ENCODE measurements around the gene IL17RC.
A peak's percentile ranks its signal among the peaks of the same experiment; 100 is the strongest.
"Not testable (repeated sequence)": the region's sequence is repeated elsewhere in the genome, so short reads cannot be mapped to it uniquely, and the experiment has no call there.

IL17RC gene

GRCh38 chr3:9930804-9931418 lies 14.0 kb downstream of the IL17RC start:
- H3K9me3 ChIP-seq (ENCODE audit: control insufficient read depth, low read length): no peaks in the 10 kb centered on the region
- no peak overlapping the region for H3K9ac ChIP-seq (ENCODE audit: low read length)
- H3K4me3 ChIP-seq (ENCODE audit: low read length): no peak overlapping the region
- no peaks in the 10 kb centered on the region for H3K36me3 ChIP-seq (ENCODE audit: control insufficient read depth, insufficient read depth, low read length)
- no peaks in the 10 kb centered on the region for H3K27me3 ChIP-seq (ENCODE audit: control insufficient read depth, insufficient read depth, low read length)
- peaks cover 18% of the 10 kb centered on the region for H3K4me1 ChIP-seq (ENCODE audit: control insufficient read depth, insufficient read depth, low read length)

- H3K9ac ChIP-seq (ENCODE audit: low read length): peak overlapping the region; percentile 91
- no peaks in the 10 kb centered on the region for H3K27me3 ChIP-seq (ENCODE audit: control insufficient read depth, insufficient read depth, low read length)
- no peaks in the 10 kb centered on the region for H3K36me3 ChIP-seq (ENCODE audit: control insufficient read depth, insufficient read depth, low read length)
- H3K4me3 ChIP-seq (ENCODE audit: low read length): peak overlapping the region; percentile 71
- no peaks in the 10 kb centered on the region for H3K9me3 ChIP-seq (ENCODE audit: control insufficient read depth, low read length)
- H3K4me1 ChIP-seq (ENCODE audit: control insufficient read depth, insufficient read depth, low read length): peaks cover 22% of the 10 kb centered on the region
These were observed 15.6 kb downstream of the IL17RC start for GRCh38 chr3:9932535-9932842.

- Histone ChIP-seq H3K9me3 (ENCODE audit: control insufficient read depth, low read length) (no peaks in the 10 kb centered on the region), H3K36me3 (ENCODE audit: control insufficient read depth, insufficient read depth, low read length) (no peaks in the 10 kb centered on the region), H3K4me1 (ENCODE audit: control insufficient read depth, insufficient read depth, low read length) (peaks cover 24% of the 10 kb centered on the region), H3K9ac (ENCODE audit: low read length) (peak overlapping the region; percentile 91), H3K4me3 (ENCODE audit: low read length) (peak overlapping the region; percentile 71), H3K27me3 (ENCODE audit: control insufficient read depth, insufficient read depth, low read length) (no peaks in the 10 kb centered on the region)
These were observed 16.1 kb downstream of the IL17RC start for GRCh38 chr3:9932843-9933560.

GRCh38 chr3:9933561-9934234 lies 16.8 kb downstream of the IL17RC start, which contains the start of gene CRELD1:
Gene CRELD1, plus strand, starts transcription at chr3:9933834. Its CDS starts 605 bp downstream, at chr3:9934439.
- no peaks in the 10 kb centered on the region for H3K36me3 ChIP-seq (ENCODE audit: control insufficient read depth, insufficient read depth, low read length)
- H3K4me3 ChIP-seq (ENCODE audit: low read length): peak within 1 kb of the TSS; percentile 71
- H3K9me3 ChIP-seq (ENCODE audit: control insufficient read depth, low read length): no peaks in the 10 kb centered on the region

GRCh38 chr3:9934235-9934621 lies 17.3 kb downstream of the IL17RC start:
- H3K4me1 ChIP-seq (ENCODE audit: control insufficient read depth, insufficient read depth, low read length): peaks cover 24% of the 10 kb centered on the region
- H3K9ac ChIP-seq (ENCODE audit: low read length): peak overlapping the region; percentile 91
- H3K36me3 ChIP-seq (ENCODE audit: control insufficient read depth, insufficient read depth, low read length): no peaks in the 10 kb centered on the region
- H3K9me3 ChIP-seq (ENCODE audit: control insufficient read depth, low read length): no peaks in the 10 kb centered on the region
- H3K4me3 ChIP-seq (ENCODE audit: low read length): peak overlapping the region; percentile 64
- no peaks in the 10 kb centered on the region for H3K27me3 ChIP-seq (ENCODE audit: control insufficient read depth, insufficient read depth, low read length)

More at GRCh38 chr3:9933561-9934234, 16.8 kb downstream of the IL17RC start, which contains the start of gene CRELD1:
- Histone ChIP-seq H3K4me1 (ENCODE audit: control insufficient read depth, insufficient read depth, low read length) (peaks cover 24% of the 10 kb centered on the region), H3K27me3 (ENCODE audit: control insufficient read depth, insufficient read depth, low read length) (no peaks in the 10 kb centered on the region), H3K9ac (ENCODE audit: low read length) (peak within 1 kb of the TSS; percentile 91)

GRCh38 chr3:9934993-9935392 lies 18.1 kb downstream of the IL17RC start:
- H3K4me3 ChIP-seq (ENCODE audit: low read length): peak overlapping the region; percentile 64
- H3K9me3 ChIP-seq (ENCODE audit: control insufficient read depth, low read length): no peaks in the 10 kb centered on the region
- H3K9ac ChIP-seq (ENCODE audit: low read length): peak overlapping the region; percentile 91
- H3K27me3 ChIP-seq (ENCODE audit: control insufficient read depth, insufficient read depth, low read length): no peaks in the 10 kb centered on the region
- H3K36me3 ChIP-seq (ENCODE audit: control insufficient read depth, insufficient read depth, low read length): no peaks in the 10 kb centered on the region
- H3K4me1 ChIP-seq (ENCODE audit: control insufficient read depth, insufficient read depth, low read length): peaks cover 24% of the 10 kb centered on the region

GRCh38 chr3:9935966-9936510 lies 19.1 kb downstream of the IL17RC start:
- Histone ChIP-seq H3K4me1 (ENCODE audit: control insufficient read depth, insufficient read depth, low read length) (peaks cover 24% of the 10 kb centered on the region), H3K27me3 (ENCODE audit: control insufficient read depth, insufficient read depth, low read length) (no peaks in the 10 kb centered on the region), H3K9me3 (ENCODE audit: control insufficient read depth, low read length) (no peaks in the 10 kb centered on the region), H3K4me3 (ENCODE audit: low read length) (no peak overlapping the region), H3K36me3 (ENCODE audit: control insufficient read depth, insufficient read depth, low read length) (no peaks in the 10 kb centered on the region), H3K9ac (ENCODE audit: low read length) (no peak overlapping the region)

GRCh38 chr3:9937486-9938238 lies 20.8 kb downstream of the IL17RC start:
- no peaks in the 10 kb centered on the region for H3K9me3 ChIP-seq (ENCODE audit: control insufficient read depth, low read length)
- H3K4me1 ChIP-seq (ENCODE audit: control insufficient read depth, insufficient read depth, low read length): peaks cover 16% of the 10 kb centered on the region
- H3K27me3 ChIP-seq (ENCODE audit: control insufficient read depth, insufficient read depth, low read length): no peaks in the 10 kb centered on the region
- H3K9ac ChIP-seq (ENCODE audit: low read length): no peak overlapping the region
- no peaks in the 10 kb centered on the region for H3K36me3 ChIP-seq (ENCODE audit: control insufficient read depth, insufficient read depth, low read length)
- no peak overlapping the region for H3K4me3 ChIP-seq (ENCODE audit: low read length)

GRCh38 chr3:9938966-9939365 lies 22.1 kb downstream of the IL17RC start:
- peaks cover 15% of the 10 kb centered on the region for H3K4me1 ChIP-seq (ENCODE audit: control insufficient read depth, insufficient read depth, low read length)
- no peaks in the 10 kb centered on the region for H3K9me3 ChIP-seq (ENCODE audit: control insufficient read depth, low read length)
- H3K27me3 ChIP-seq (ENCODE audit: control insufficient read depth, insufficient read depth, low read length): no peaks in the 10 kb centered on the region
- no peak overlapping the region for H3K9ac ChIP-seq (ENCODE audit: low read length)
- peaks cover 3% of the 10 kb centered on the region for H3K36me3 ChIP-seq (ENCODE audit: control insufficient read depth, insufficient read depth, low read length)
- no peak overlapping the region for H3K4me3 ChIP-seq (ENCODE audit: low read length)

GRCh38 chr3:9939906-9940305 lies 23.0 kb downstream of the IL17RC start:
- not testable (repeated sequence) for H3K9ac ChIP-seq (ENCODE audit: low read length); H3K4me3 ChIP-seq (ENCODE audit: low read length); H3K27me3 ChIP-seq (ENCODE audit: control insufficient read depth, insufficient read depth, low read length); H3K36me3 ChIP-seq (ENCODE audit: control insufficient read depth, insufficient read depth, low read length); H3K4me1 ChIP-seq (ENCODE audit: control insufficient read depth, insufficient read depth, low read length); H3K9me3 ChIP-seq (ENCODE audit: control insufficient read depth, low read length)

- Histone ChIP-seq H3K9ac (ENCODE audit: low read length) (no peak overlapping the region), H3K27me3 (ENCODE audit: control insufficient read depth, insufficient read depth, low read length) (no peaks in the 10 kb centered on the region), H3K4me1 (ENCODE audit: control insufficient read depth, insufficient read depth, low read length) (peaks cover 6% of the 10 kb centered on the region), H3K36me3 (ENCODE audit: control insufficient read depth, insufficient read depth, low read length) (peaks cover 4% of the 10 kb centered on the region), H3K9me3 (ENCODE audit: control insufficient read depth, low read length) (no peaks in the 10 kb centered on the region), H3K4me3 (ENCODE audit: low read length) (no peak overlapping the region)
These were observed 23.8 kb downstream of the IL17RC start for GRCh38 chr3:9940746-9941145.
